Measurements from ENCODE around the gene COG5. TPM values are rescaled to one million over a fixed set of nuclear protein-coding genes. Genes with fewer than 3 reads are reported as not detected.

Gene COG5
- total RNA-seq, 1 donor from 2014 or later, result 55.2 TPM

DNA sequence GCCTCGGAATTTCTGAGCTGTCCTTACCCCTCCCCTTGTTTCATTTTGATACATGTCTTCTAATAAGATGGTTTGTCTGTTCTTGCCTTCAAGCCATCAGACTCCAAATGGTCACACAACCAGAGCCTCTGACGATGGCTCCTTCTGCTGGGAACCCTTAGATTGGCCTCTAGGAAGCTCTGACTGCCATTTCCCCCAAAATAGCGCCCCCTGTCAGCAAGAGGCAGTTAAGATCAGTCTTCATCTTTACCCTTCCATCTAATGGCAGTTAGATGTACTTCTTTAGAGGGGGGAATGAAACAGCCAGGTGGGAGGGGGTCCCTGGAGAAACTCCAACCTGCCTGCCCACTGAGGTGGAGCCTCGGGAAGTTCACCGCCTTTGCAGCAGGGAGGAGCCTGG lies 179.7 kb downstream of the COG5 start:
- DNase-seq (ENCODE audit: extremely low spot score in 2 of 2), result no peak
- no peak for TF ChIP-seq POLR2A (IDR thresholded peaks at IDR 0.05)
- no peak for TF ChIP-seq POLR2AphosphoS5 (IDR thresholded peaks at IDR 0.05; ENCODE audit: insufficient read depth in 1 of 2, low read depth in 1 of 2)
- TF ChIP-seq, protein P1, sequence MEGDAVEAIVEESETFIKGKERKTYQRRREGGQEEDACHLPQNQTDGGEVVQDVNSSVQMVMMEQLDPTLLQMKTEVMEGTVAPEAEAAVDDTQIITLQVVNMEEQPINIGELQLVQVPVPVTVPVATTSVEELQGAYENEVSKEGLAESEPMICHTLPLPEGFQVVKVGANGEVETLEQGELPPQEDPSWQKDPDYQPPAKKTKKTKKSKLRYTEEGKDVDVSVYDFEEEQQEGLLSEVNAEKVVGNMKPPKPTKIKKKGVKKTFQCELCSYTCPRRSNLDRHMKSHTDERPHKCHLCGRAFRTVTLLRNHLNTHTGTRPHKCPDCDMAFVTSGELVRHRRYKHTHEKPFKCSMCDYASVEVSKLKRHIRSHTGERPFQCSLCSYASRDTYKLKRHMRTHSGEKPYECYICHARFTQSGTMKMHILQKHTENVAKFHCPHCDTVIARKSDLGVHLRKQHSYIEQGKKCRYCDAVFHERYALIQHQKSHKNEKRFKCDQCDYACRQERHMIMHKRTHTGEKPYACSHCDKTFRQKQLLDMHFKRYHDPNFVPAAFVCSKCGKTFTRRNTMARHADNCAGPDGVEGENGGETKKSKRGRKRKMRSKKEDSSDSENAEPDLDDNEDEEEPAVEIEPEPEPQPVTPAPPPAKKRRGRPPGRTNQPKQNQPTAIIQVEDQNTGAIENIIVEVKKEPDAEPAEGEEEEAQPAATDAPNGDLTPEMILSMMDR (IDR thresholded peaks at IDR 0.05), result no peak
- Histone ChIP-seq H3K27me3 (no peaks in the 10 kb centered on the region), H3K36me3 (no peaks in the 10 kb centered on the region), H3K4me1 (peaks cover 14% of the 10 kb centered on the region), H3K27ac (peak overlapping the region; percentile 57), H3K4me3 (no peak overlapping the region), H3K9me3 (no peaks in the 10 kb centered on the region)
- intact Hi-C loops (cut with DNase I), result no loop called here

DNA sequence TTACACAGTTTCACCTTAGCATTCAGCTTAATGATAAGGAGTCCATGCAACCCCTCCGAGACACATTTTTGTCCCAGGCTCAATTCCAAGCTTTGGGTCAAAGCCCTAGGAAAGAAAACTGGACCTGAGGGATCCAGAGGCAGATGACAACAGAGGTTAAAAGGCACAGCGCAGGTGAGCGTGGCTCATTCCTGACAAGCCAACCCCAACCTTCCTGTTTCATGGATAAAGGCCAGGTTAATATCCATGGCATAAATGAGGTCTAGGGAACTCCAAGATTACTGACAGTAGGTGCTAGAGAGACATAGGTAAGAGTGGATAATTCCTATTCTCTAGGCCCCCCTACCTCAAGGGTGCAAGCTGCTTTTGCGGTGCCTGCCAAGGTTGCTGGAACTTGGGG lies 180.5 kb downstream of the COG5 start:
- no peak for TF ChIP-seq POLR2AphosphoS5 (IDR thresholded peaks at IDR 0.05; ENCODE audit: insufficient read depth in 1 of 2, low read depth in 1 of 2)
- TF ChIP-seq, protein P1 (IDR thresholded peaks at IDR 0.05), result no peak
- TF ChIP-seq POLR2A (IDR thresholded peaks at IDR 0.05), result no peak
- Histone ChIP-seq H3K4me1 (peaks cover 10% of the 10 kb centered on the region), H3K9me3 (no peaks in the 10 kb centered on the region), H3K36me3 (no peaks in the 10 kb centered on the region), H3K27me3 (no peaks in the 10 kb centered on the region), H3K27ac (peak overlapping the region; percentile 8), H3K4me3 (no peak overlapping the region)
- intact Hi-C loops (cut with DNase I), result no loop called here
- DNase-seq (ENCODE audit: extremely low spot score in 2 of 2), result no peak

DNA sequence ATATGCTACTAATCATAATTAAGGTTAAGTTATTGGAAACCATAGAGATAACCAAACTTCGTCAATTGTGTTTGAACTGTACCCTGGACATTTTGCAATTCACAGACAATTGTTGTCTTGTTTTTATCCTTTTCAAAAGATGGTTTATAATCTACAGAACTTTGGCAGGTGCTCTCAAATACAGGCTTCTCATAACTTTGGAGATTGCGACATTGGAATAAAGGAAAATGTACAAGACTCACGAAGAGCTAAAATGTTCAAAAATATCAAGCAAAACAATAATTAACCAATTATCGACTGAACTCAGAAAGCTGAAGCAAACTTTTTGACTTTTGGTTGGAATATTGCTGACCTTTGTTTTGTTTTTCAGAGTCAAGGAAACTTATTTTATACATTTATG lies 182.3 kb downstream of the COG5 start:
- H3K9me3 ChIP-seq, result no peaks in the 10 kb centered on the region
- no peak overlapping the region for H3K27ac ChIP-seq
- H3K27me3 ChIP-seq, result no peaks in the 10 kb centered on the region
- TF ChIP-seq POLR2A (IDR thresholded peaks at IDR 0.05), result no peak
- no peak for TF ChIP-seq POLR2AphosphoS5 (IDR thresholded peaks at IDR 0.05; ENCODE audit: insufficient read depth in 1 of 2, low read depth in 1 of 2)
- DNase-seq (ENCODE audit: extremely low spot score in 2 of 2), result no peak
- no peaks in the 10 kb centered on the region for H3K36me3 ChIP-seq
- no peak overlapping the region for H3K4me3 ChIP-seq
- intact Hi-C loops (cut with DNase I), result no loop called here
- no peaks in the 10 kb centered on the region for H3K4me1 ChIP-seq

DNA sequence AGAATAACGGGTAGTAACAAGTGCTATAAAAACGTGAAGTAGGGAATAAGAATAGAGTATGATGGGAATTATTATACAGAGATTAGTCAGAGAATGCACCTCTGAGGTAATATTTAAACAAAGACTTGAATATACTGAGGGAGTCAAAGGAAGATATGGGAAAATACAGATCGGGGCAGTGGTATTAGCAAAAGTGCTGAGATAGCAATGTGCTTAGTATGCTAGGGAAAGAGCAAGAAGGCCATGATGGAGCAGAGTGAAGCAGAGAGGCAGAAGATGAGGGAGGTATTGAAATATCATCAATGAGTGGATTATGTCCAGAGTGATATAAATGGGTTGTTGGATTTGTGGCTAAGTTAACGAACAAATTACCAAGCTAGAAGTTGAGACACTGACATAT lies 190.4 kb downstream of the COG5 start:
- no peak overlapping the region for H3K4me3 ChIP-seq
- H3K27ac ChIP-seq, result no peak overlapping the region
- H3K36me3 ChIP-seq, result no peaks in the 10 kb centered on the region
- intact Hi-C loops (cut with DNase I), result no loop called here
- TF ChIP-seq POLR2AphosphoS5 (IDR thresholded peaks at IDR 0.05; ENCODE audit: insufficient read depth in 1 of 2, low read depth in 1 of 2) (no peak), POLR2A (IDR thresholded peaks at IDR 0.05) (no peak)
- TF ChIP-seq, protein P1 (IDR thresholded peaks at IDR 0.05), result no peak
- no peaks in the 10 kb centered on the region for H3K27me3 ChIP-seq
- no peaks in the 10 kb centered on the region for H3K9me3 ChIP-seq
- H3K4me1 ChIP-seq, result no peaks in the 10 kb centered on the region
- no peak for DNase-seq (ENCODE audit: extremely low spot score in 2 of 2)

DNA sequence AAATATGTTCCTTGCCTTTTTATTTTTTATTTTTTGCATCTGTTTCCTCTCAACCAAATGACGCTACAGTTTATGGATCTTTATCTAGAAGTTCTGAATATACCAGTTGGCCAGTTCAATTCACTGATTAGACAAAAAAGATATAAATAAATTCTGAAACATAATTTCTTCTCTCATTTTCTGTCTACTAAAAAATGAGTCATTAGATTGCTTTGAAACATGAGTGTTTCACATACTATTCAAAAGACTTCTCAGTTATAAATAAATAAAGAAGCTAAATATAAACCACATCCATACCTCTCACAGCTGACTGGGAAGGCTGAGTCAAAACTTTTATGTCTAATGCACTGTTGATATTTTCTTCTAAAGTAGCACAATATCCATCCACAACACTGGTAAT lies 191.4 kb downstream of the COG5 start:
- intact Hi-C loops (cut with DNase I), result no loop called here
- no peaks in the 10 kb centered on the region for H3K36me3 ChIP-seq
- H3K4me3 ChIP-seq, result no peak overlapping the region
- TF ChIP-seq POLR2AphosphoS5 (IDR thresholded peaks at IDR 0.05; ENCODE audit: insufficient read depth in 1 of 2, low read depth in 1 of 2), result no peak
- DNase-seq (ENCODE audit: extremely low spot score in 2 of 2), result no peak
- no peaks in the 10 kb centered on the region for H3K4me1 ChIP-seq
- no peak overlapping the region for H3K27ac ChIP-seq
- no peaks in the 10 kb centered on the region for H3K9me3 ChIP-seq
- H3K27me3 ChIP-seq, result no peaks in the 10 kb centered on the region

DNA sequence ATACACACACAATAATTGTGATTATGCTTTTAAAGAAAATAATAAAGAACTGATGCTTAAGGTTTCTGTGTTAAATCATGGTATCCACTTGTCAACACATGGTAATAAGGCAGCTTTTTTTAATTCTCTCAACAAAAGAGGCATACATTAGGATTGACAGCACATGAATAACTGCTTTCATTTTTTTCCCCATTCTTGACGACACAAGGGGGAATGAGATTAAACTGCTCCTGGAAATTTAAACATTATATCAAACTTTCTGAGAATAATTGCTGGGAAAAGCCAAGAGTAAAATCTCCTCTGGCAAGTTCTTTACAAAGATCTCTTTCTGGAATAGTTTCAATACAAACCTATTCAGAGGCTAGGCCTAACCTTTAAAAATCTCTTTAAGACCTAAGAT lies 192.9 kb downstream of the COG5 start:
- intact Hi-C loops (cut with DNase I), result no loop called here
- no peaks in the 10 kb centered on the region for H3K36me3 ChIP-seq

More for the DNA sequence above, 192.9 kb downstream of the COG5 start:
- TF ChIP-seq, protein P1 (IDR thresholded peaks at IDR 0.05), result no peak
- no peak for TF ChIP-seq POLR2AphosphoS5 (IDR thresholded peaks at IDR 0.05; ENCODE audit: insufficient read depth in 1 of 2, low read depth in 1 of 2)
- no peak for TF ChIP-seq POLR2A (IDR thresholded peaks at IDR 0.05)
- H3K27me3 ChIP-seq, result no peaks in the 10 kb centered on the region
- H3K9me3 ChIP-seq, result no peaks in the 10 kb centered on the region
- no peak overlapping the region for H3K4me3 ChIP-seq
- H3K27ac ChIP-seq, result no peak overlapping the region
- DNase-seq (ENCODE audit: extremely low spot score in 2 of 2), result no peak
- no peaks in the 10 kb centered on the region for H3K4me1 ChIP-seq
